Testis (tissue), 3 donors: Measurements from ENCODE around the gene PXK. TPM values are rescaled to one million over a fixed set of nuclear protein-coding genes. Genes with fewer than 3 reads are reported as not detected.

Experiments
- DNase-seq: peaks from one replicate; pipeline ENCODE4 v3.0.0-alpha.2; 2019
- H3K27ac ChIP-seq, 2 donors: fragments of 200-600 bp; sonication (generic); one replicate each; pipeline ENCODE4 v1.5.1; 2019
- H3K27me3 ChIP-seq: fragments of 200-600 bp; sonication (generic); one replicate; pipeline ENCODE4 v1.5.1; 2019
- H3K36me3 ChIP-seq: fragments of 200-600 bp; sonication (generic); one replicate; pipeline ENCODE4 v1.5.1; 2017; ENCODE audit warnings: low read depth; ENCODE audit errors: missing control alignments
- H3K4me1 ChIP-seq: fragments of 200-600 bp; sonication (generic); one replicate; pipeline ENCODE4 v1.5.1; 2019
- H3K4me3 ChIP-seq, 2 donors: fragments of 200-600 bp; sonication (generic); one replicate each; pipeline ENCODE4 v1.5.1; 2017 to 2019
- H3K9me3 ChIP-seq: fragments of 200-600 bp; sonication (generic); one replicate; pipeline ENCODE4 v1.5.1; 2017
- CTCF ChIP-seq, 3 experiments: fragments of 450-650 bp in 2 of 3; fragments of 200-600 bp in 1 of 3; sonication (generic) in 1 of 3; IDR thresholded peaks; one replicate each; pipeline ENCODE4 v1.5.1; 2016 to 2019; ENCODE audit warnings: antibody characterized with exemption in 3 of 3, mild to moderate bottlenecking in 2 of 3, moderate library complexity in 1 of 3
- POLR2A ChIP-seq: fragments of 450-650 bp; IDR thresholded peaks from one replicate; pipeline ENCODE4 v1.6.1; 2017; ENCODE audit warnings: antibody characterized with exemption, mild to moderate bottlenecking, moderate library complexity
- WGBS, 2 donors: methylation state at CpG; one replicate each; pipeline ENCODE4 v1.1.5; 2018; 5-methylcytosine and 5-hydroxymethylcytosine counted together
- intact Hi-C: fragments of 100-400 bp; cut with DNase I; formaldehyde crosslinking; loops from one replicate; pipeline ENCODE4 v1.15.1; 2023; ENCODE audit warnings: low total_unique reads
- polyA plus RNA-seq: library from polyadenylated mRNA; stranded (reverse); fragments of 350-450 nt; fragmentation: Illumina TruSeq; extraction: RNeasy Lipid Tissue Mini Kit (QIAGEN cat#74804); gene quantifications from one replicate; pipeline ENCODE4 v1.2.3, GENCODE V29; 2014; ENCODE audit warnings: low read depth, low replicate concordance; ENCODE audit not compliant: insufficient read depth
- total RNA-seq, 2 donors: library from RNA; depleted of rRNA; stranded (reverse); fragments of >200 nt; gene quantifications; one replicate each; pipeline ENCODE4 v1.2.3, GENCODE V29; 2016

The PXK gene
- total and polyA plus RNA-seq, 3 donors from 2014 or later, result 28.8 to 31.3 (median 29.3) TPM

- H3K36me3 ChIP-seq, result no peaks in the 10 kb centered on the region
- 0 to 2% methylated on average over 13 to 28 of the region's 37 CpGs for WGBS, 2 donors
- H3K4me1 ChIP-seq, result peaks cover 10% of the 10 kb centered on the region
- peak; percentile 61 for DNase-seq
- no peaks in the 10 kb centered on the region for H3K27me3 ChIP-seq
- intact Hi-C loops, result loop anchor here (5.0 kb wide), 1 partner anchor 159 kb away; the partner anchor contains the start of gene KCTD6
- peak overlapping the region; percentile 2 to 63 for H3K27ac ChIP-seq
- TF ChIP-seq CTCF (IDR thresholded peaks at IDR 0.05), result no peak
- TF ChIP-seq POLR2A, result no peak
- no peaks in the 10 kb centered on the region for H3K9me3 ChIP-seq
- H3K4me3 ChIP-seq, result peak overlapping the region; percentile 69 to 93
Observed at GRCh38 chr3:58333206-58334012, 717 bp downstream of the PXK start.

GRCh38 chr3:58334013-58334321, 1.3 kb downstream of the PXK start:
- Histone ChIP-seq H3K36me3 (no peaks in the 10 kb centered on the region), H3K4me1 (peaks cover 10% of the 10 kb centered on the region), H3K4me3 (peak overlapping the region; percentile 69 to 93), H3K9me3 (no peaks in the 10 kb centered on the region), H3K27ac (peak overlapping the region in 1 of 2 donors; percentile 63), H3K27me3 (no peaks in the 10 kb centered on the region)
- TF ChIP-seq POLR2A (no peak), CTCF (IDR thresholded peaks at IDR 0.05) (no peak)
- intact Hi-C loops, result loop anchor here (5.0 kb wide), 1 partner anchor 158 kb away; the partner anchor contains the start of gene KCTD6
- DNase-seq, result no peak
- 14% methylated on average over 4 of the region's 4 CpGs for WGBS, 2 donors

GRCh38 chr3:58334506-58334884, 1.8 kb downstream of the PXK start:
- TF ChIP-seq CTCF (IDR thresholded peaks at IDR 0.05), result no peak
- TF ChIP-seq POLR2A, result no peak
- WGBS, 2 donors, result 68 to 71% methylated on average over 1 of the region's 1 CpG
- no peaks in the 10 kb centered on the region for H3K9me3 ChIP-seq
- H3K36me3 ChIP-seq, result no peaks in the 10 kb centered on the region
- no peak for DNase-seq
- H3K4me1 ChIP-seq, result peaks cover 10% of the 10 kb centered on the region
- H3K27me3 ChIP-seq, result no peaks in the 10 kb centered on the region
- intact Hi-C loops, result loop anchor here (5.0 kb wide), 1 partner anchor 158 kb away; the partner anchor contains the start of gene KCTD6
- H3K4me3 ChIP-seq, result no peak overlapping the region
- H3K27ac ChIP-seq, result no peak overlapping the region

GRCh38 chr3:58335652-58335947, 2.9 kb downstream of the PXK start:
- H3K4me1 ChIP-seq, result peaks cover 10% of the 10 kb centered on the region
- WGBS, 2 donors, result 36 to 55% methylated on average over 1 of the region's 1 CpG
- H3K9me3 ChIP-seq, result no peaks in the 10 kb centered on the region
- DNase-seq, result no peak
- intact Hi-C loops, result no loop called here
- TF ChIP-seq CTCF (IDR thresholded peaks at IDR 0.05) (no peak), POLR2A (no peak)
- no peaks in the 10 kb centered on the region for H3K36me3 ChIP-seq
- no peaks in the 10 kb centered on the region for H3K27me3 ChIP-seq
- peak overlapping the region in 1 of 2 donors; percentile 11 for H3K27ac ChIP-seq
- no peak overlapping the region for H3K4me3 ChIP-seq
